Endothelial cell of umbilical vein (primary cell): ENCODE measurements around the gene BCAR1. TPM values are rescaled to one million over a fixed set of nuclear protein-coding genes. Genes with fewer than 3 reads are reported as not detected.

Experiments
- BruUV-seq: library from RNA; stranded (reverse); fragments of 400-500 nt; replicated peaks from 2 replicates; lab custom pipeline; 2021; lab: Mats Ljungman, UMichigan
- CTCF ChIA-PET: fragments of 300-600, 350-600 bp; sonication (Branson Sonifier 250); formaldehyde crosslinking; loops from one replicate; lab custom pipeline; 2021; ENCODE audit warnings: antibody characterized with exemption, inconsistent platforms; lab: Charles Lee
- POLR2A ChIA-PET: fragments of 300-600, 350-600 bp; sonication (Branson Sonifier 250); formaldehyde crosslinking; loops from one replicate; lab custom pipeline; 2021; ENCODE audit warnings: antibody characterized with exemption, inconsistent platforms; lab: Charles Lee
- DNase-seq: peaks from one replicate; pipeline ENCODE4 v3.0.0-alpha.2; 2011; ENCODE audit warnings: low read depth, low spot score
- FAIRE-seq: peaks from 2 replicates; lab custom pipeline; 2011; peaks lifted over from hg19 to GRCh38; lab: Jason Lieb, UNC
- H2AFZ ChIP-seq: 2 replicates; pipeline ENCODE4 v1.6.0; 2012; ENCODE audit warnings: low read depth, low read length, control low read depth, inconsistent platforms
- H3K27ac ChIP-seq: 2 replicates; pipeline ENCODE4 v1.5.1; 2011; ENCODE audit warnings: low read depth, mild to moderate bottlenecking, control low read depth, low read length, moderate library complexity; ENCODE audit not compliant: insufficient read depth
- H3K27me3 ChIP-seq, 2 experiments: 2 replicates each; pipeline versions ENCODE4 v1.6.0 to v1.6.1; 2011; ENCODE audit warnings: low read length in 2 of 2, mixed read lengths in 1 of 2; ENCODE audit not compliant: control insufficient read depth in 2 of 2, insufficient read depth in 2 of 2
- H3K36me3 ChIP-seq, 2 experiments: 2 replicates in 1 of 2; 3 replicates in 1 of 2; pipeline ENCODE4 v1.5.1; 2011; ENCODE audit warnings: low read length in 2 of 2, mild to moderate bottlenecking in 1 of 2, moderate library complexity in 1 of 2; ENCODE audit not compliant: control insufficient read depth in 2 of 2, insufficient read depth in 2 of 2; ENCODE audit errors: extremely low read depth in 1 of 2
- H3K4me1 ChIP-seq: 3 replicates; pipeline ENCODE4 v1.5.1; 2011; ENCODE audit warnings: mild to moderate bottlenecking, low read length; ENCODE audit not compliant: control insufficient read depth, insufficient read depth; ENCODE audit errors: extremely low read depth
- H3K4me2 ChIP-seq: 2 replicates; pipeline ENCODE4 v1.6.1; 2011; ENCODE audit warnings: low read length, control low read depth, mixed read lengths; ENCODE audit not compliant: insufficient read depth
- H3K4me3 ChIP-seq, 3 experiments: fragments of 200-600 bp in 1 of 3; sonication (generic), shearing (Covaris generic) in 1 of 3; replicated peaks in 1 of 3; 2 replicates each; pipeline ENCODE4 v1.5.1; 2011 to 2016; ENCODE audit warnings: control low read depth in 3 of 3, low read length in 3 of 3, mild to moderate bottlenecking in 2 of 3, inconsistent platforms in 1 of 3, low read depth in 1 of 3, moderate library complexity in 1 of 3; ENCODE audit not compliant: insufficient read depth in 1 of 3
- H3K79me2 ChIP-seq: 2 replicates; pipeline ENCODE4 v1.6.0; 2012; ENCODE audit warnings: low read length, inconsistent platforms; ENCODE audit not compliant: control insufficient read depth, insufficient read depth
- H3K9ac ChIP-seq: replicated peaks from 2 replicates; pipeline ENCODE3; 2011; ENCODE audit warnings: low read length, control low read depth; ENCODE audit not compliant: insufficient read depth; ENCODE audit errors: extremely low read depth
- H3K9me1 ChIP-seq: replicated peaks from 3 replicates; pipeline ENCODE4 v1.6.0; 2011; ENCODE audit warnings: mild to moderate bottlenecking, low read length; ENCODE audit not compliant: control insufficient read depth, insufficient read depth; ENCODE audit errors: extremely low read depth
- H3K9me3 ChIP-seq: replicated peaks from 2 replicates; pipeline ENCODE4 v1.5.1; 2012; ENCODE audit warnings: low read length, inconsistent platforms; ENCODE audit not compliant: control insufficient read depth, insufficient read depth
- H4K20me1 ChIP-seq: replicated peaks from 2 replicates; pipeline ENCODE3; 2011; ENCODE audit warnings: mild to moderate bottlenecking, low read length; ENCODE audit not compliant: control insufficient read depth, insufficient read depth; ENCODE audit errors: extremely low read depth
- CTCF ChIP-seq, 2 donors: IDR thresholded peaks; 1 replicate in 1 of 2; 2 replicates in 1 of 2; pipeline ENCODE4 v1.5.1; 2011; ENCODE audit warnings: low read length in 2 of 2, mild to moderate bottlenecking in 2 of 2, moderate library complexity in 2 of 2, control low read depth in 1 of 2, inconsistent platforms in 1 of 2, low read depth in 1 of 2; ENCODE audit not compliant: insufficient read depth in 1 of 2; ENCODE audit errors: extremely low read depth in 1 of 2
- EZH2 ChIP-seq: IDR thresholded peaks from 2 replicates; pipeline ENCODE4 v1.6.1; 2012; ENCODE audit warnings: borderline replicate concordance, low read depth, mild to moderate bottlenecking, moderate library complexity, low read length, inconsistent platforms; ENCODE audit not compliant: severe bottlenecking
- FOS ChIP-seq: IDR thresholded peaks from 2 replicates; pipeline ENCODE4 v1.6.1; 2011; ENCODE audit warnings: mild to moderate bottlenecking, low read length, moderate library complexity, borderline replicate concordance; ENCODE audit not compliant: insufficient read depth
- GATA2 ChIP-seq: IDR thresholded peaks from 2 replicates; pipeline ENCODE4 v1.7.0; 2011; ENCODE audit warnings: low read depth, mild to moderate bottlenecking, moderate library complexity, mixed read lengths, low read length; ENCODE audit not compliant: insufficient read length, insufficient read depth
- JUN ChIP-seq: IDR thresholded peaks from 2 replicates; pipeline ENCODE4 v1.6.1; 2011; ENCODE audit warnings: borderline replicate concordance, low read depth; ENCODE audit not compliant: insufficient read length, insufficient read depth
- MYC ChIP-seq: IDR thresholded peaks from one replicate; pipeline ENCODE4 v1.6.1; 2011; ENCODE audit warnings: mild to moderate bottlenecking, low read depth, low read length
- POLR2A ChIP-seq: IDR thresholded peaks from 2 replicates; pipeline ENCODE4 v1.6.1; 2012; ENCODE audit warnings: low read depth, mild to moderate bottlenecking, control low read depth, low read length
- POLR2AphosphoS5 ChIP-seq: IDR thresholded peaks from 2 replicates; pipeline ENCODE4 v1.6.1; 2012; ENCODE audit warnings: low read depth, mild to moderate bottlenecking, control low read depth, low read length, moderate library complexity; ENCODE audit not compliant: insufficient read depth
- dilution Hi-C: fragments of 300-500 bp; cut with MboI; formaldehyde crosslinking; loops from one replicate; pipeline ENCODE4 v1.15.0; 2019; ENCODE audit warnings: low sequenced_read_pairs; ENCODE audit not compliant: extremely low pct_ligation_motif_present
- intact Hi-C: fragments of 100-400 bp; cut with micrococcal nuclease; formaldehyde crosslinking; loops from one replicate; pipeline ENCODE4 v1.10.0; 2022
- polyA plus RNA-seq, 4 experiments: library from polyadenylated mRNA; depleted of rRNA in 3 of 4; stranded (reverse) in 3 of 4; unstranded in 1 of 4; fragments of >200 nt; gene quantifications; 2 replicates each; pipeline versions ENCODE4 v1.2.1 to v1.2.3, GENCODE V29; 2011 to 2012; ENCODE audit warnings: missing spikeins in 1 of 4
- total RNA-seq: library from RNA; stranded (reverse); gene quantifications from 2 replicates; pipeline ENCODE4 v1.2.3, GENCODE V29; 2021
- TF ChIP-seq, protein P1 (sequence below): IDR thresholded peaks from 2 replicates; pipeline ENCODE4 v1.6.1; 2011; ENCODE audit not compliant: insufficient read depth, insufficient read length

Gene BCAR1
- total and polyA plus RNA-seq, 2 donors (not counting 3 experiments of a cell fraction or from before 2014, with no cell fraction given): 171 to 267 TPM

- Histone ChIP-seq H3K4me3 (no peak overlapping the region), H3K36me3 (peaks cover 39 to 71% of the 10 kb centered on the region in 2 experiments), H3K79me2 (peaks cover 79% of the 10 kb centered on the region), H2AFZ (no peak overlapping the region), H3K27me3 (no peaks in the 10 kb centered on the region), H3K27ac (no peak overlapping the region), H3K4me1 (peaks cover 9% of the 10 kb centered on the region), H3K4me2 (no peak overlapping the region), H3K9ac (no peak overlapping the region), H3K9me3 (no peaks in the 10 kb centered on the region), H3K9me1 (no peaks in the 10 kb centered on the region), H4K20me1 (peaks cover 2% of the 10 kb centered on the region)
- intact Hi-C loops: no loop called here
- DNase-seq (no peak), FAIRE-seq (no peak)
- dilution Hi-C loops: no loop called here
- BruUV-seq: no TSS peak
- ChIA-PET CTCF (interaction anchor here (1.0 to 6.5 kb wide), 5 partner anchors 9 to 167 kb away, joined by 3 to 120 read pairs (median 9); no protein-coding TSS in a partner anchor), POLR2A (no interaction called here)
- TF ChIP-seq JUN (no peak), FOS (no peak), EZH2 (no peak), POLR2AphosphoS5 (no peak), MYC (no peak), GATA2 (no peak), CTCF (IDR thresholded peaks at IDR 0.05; ENCODE audit: extremely low read depth in 1 of 2, insufficient read depth in 1 of 2, low read depth in 1 of 2, low read length in 2 of 2) (no peak), POLR2A (no peak)
- TF ChIP-seq, protein P1, sequence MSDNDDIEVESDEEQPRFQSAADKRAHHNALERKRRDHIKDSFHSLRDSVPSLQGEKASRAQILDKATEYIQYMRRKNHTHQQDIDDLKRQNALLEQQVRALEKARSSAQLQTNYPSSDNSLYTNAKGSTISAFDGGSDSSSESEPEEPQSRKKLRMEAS: no peak
Measured at GRCh38 chr16:75236232-75236631, 15.2 kb downstream of the BCAR1 start.
